ENCODE data around the gene MAPK8IP2.
"Not testable (repeated sequence)": the region's sequence is repeated elsewhere in the genome, so short reads cannot be mapped to it uniquely, and the experiment has no call there.

GRCh38 chr22:50640296-50640695 is 39.7 kb downstream of the MAPK8IP2 start:
- TF ChIP-seq POLR2A, CTCF (IDR thresholded peaks at IDR 0.05): not testable (repeated sequence)

Measured in adrenal gland (tissue), 5 donors.